ENCODE measurements around the gene GSN.

GRCh38 chr9:121305269-121305994 is 37.5 kb downstream of the GSN start:
- no peak for TF ChIP-seq CTCF (conservative IDR thresholded peaks at IDR 0.05)
- TF ChIP-seq ZFX (IDR thresholded peaks at IDR 0.05) = no peak

Measured in C4-2B (cell line).